DMS53 treated with DMSO at 0.1 percent for 48 hours (cell line): ENCODE results near the gene SLC22A25.
"Not testable (repeated sequence)": the region's sequence is repeated elsewhere in the genome, so short reads cannot be mapped to it uniquely, and the experiment has no call there.

Source experiments
- DNase-seq: peaks from one replicate; lab custom pipeline; 2025; ENCODE audit not compliant: unreplicated experiment; lab: John Stamatoyannopoulos, UW

The SLC22A25 gene

DNA sequence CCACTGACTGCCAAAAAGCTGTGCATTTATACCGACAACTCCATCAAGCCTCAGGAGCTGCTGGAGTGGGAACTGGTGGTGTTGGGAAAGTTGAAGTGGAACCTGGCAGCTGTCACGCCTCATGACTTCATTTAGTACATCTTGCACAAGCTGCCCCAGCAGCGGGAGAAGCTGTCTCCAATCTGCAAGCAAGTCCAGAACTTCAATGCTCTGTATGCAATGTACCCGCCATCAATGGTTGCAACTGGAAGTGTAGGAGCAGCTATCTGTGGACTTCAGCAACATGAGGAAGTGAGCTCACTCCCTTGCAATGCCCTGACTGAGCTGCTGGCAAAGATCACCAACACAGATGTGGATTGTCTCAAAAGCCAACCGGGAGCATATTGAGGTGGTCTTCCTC, at the start of gene SLC22A25:
Gene SLC22A25, minus strand, starts transcription at position 67 of the 400 bp plus-strand sequence. CDS start 13,947 bp downstream, outside the sequence.
- no peak for DNase-seq

GRCh38 chr11:63290285-63290684, 46.9 kb upstream of the SLC22A25 start:
- no peak for DNase-seq

- DNase-seq, result no peak
These were observed 46.3 kb upstream of the SLC22A25 start for GRCh38 chr11:63289658-63290057.

DNA sequence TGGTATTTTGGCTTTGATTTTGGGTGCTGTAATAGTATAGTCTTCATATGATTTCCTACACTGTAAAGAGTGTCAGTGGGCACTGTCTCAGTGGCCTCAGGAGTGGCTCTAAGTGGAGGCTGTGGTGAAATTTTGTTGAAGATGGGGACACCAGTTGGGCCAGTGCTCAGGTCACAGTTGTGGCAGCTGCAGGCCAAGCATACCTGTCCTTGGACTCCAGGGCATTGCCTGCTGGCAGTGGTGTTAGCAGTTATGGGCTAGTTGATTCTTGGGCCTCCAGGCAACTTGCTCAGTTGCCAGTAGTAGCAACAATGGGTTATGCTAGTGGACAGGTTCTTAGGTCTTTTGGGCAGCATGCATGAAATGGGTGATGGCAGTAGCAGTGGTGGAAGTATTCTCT, 39.2 kb upstream of the SLC22A25 start:
- DNase-seq, result no peak

DNA sequence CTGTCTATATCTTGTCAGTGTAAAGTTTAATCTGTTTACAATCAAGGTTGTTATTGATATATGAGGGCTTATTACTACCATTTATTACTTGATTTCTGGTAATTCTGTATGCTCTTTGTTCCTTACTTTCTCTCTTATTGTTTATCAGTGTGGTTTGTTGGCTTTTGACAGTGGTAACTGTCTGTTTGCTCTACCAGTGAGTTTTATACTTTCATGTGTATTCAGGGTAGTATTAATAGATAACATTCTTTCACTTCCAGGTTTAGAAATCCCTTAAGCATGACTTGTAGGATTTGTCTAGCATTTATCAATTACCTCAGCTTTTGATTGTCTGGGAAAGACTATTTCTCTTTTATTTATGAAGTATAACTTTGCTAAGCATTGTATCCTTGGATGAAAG, 37.5 kb upstream of the SLC22A25 start:
- DNase-seq, result no peak

DNA sequence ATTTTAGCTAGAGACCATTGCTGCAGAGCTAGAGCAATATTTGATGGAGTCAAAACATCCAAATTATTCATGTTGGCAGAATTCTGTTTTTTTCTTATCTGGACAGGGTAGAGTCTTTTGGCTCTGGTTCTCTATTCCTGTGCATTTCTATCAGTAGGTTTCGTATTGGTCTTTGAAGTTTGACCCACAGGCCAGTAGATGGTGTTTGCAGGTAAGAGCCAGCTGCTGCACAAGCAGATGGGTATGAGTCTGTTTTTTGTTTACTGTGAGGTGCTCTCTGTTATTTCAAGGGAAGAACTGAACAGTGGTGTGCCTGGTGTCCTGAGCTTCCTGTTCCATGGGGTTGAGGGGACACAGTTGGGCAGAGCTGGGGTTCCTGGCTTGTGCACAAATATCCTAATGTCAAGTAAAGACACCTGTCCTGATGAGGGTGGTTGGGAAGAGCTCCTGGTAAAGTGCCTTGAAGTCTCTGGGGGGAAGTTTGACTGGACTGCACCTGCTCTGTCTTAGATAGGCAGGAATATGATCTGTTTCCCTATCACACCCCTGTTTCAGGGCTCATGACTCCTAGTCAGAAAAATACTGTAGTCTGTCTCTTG, 34.0 kb upstream of the SLC22A25 start:
- no peak for DNase-seq

DNA sequence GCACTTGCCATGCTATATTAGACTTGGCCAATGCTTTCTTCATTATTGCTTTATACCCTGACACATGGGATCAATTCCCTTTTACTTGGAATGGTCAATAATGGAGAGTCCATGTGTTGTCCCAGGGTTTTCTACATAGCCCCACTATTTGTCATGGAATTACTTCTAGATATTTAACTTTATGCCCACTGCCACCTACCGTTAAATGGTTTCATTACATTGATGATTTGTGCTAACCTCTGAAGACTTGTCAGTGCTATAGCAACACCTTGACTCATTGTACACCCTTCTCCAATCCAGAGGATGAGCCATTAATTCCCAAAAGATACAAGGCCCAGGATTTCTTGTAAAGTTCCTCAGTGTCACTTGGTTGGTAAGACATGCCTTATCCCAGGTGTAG, 31.4 kb upstream of the SLC22A25 start:
- no peak for DNase-seq

GRCh38 chr11:63273685-63274084, 30.3 kb upstream of the SLC22A25 start:
- DNase-seq, result no peak

GRCh38 chr11:63262547-63262946, 19.1 kb upstream of the SLC22A25 start:
- DNase-seq, result no peak

DNA sequence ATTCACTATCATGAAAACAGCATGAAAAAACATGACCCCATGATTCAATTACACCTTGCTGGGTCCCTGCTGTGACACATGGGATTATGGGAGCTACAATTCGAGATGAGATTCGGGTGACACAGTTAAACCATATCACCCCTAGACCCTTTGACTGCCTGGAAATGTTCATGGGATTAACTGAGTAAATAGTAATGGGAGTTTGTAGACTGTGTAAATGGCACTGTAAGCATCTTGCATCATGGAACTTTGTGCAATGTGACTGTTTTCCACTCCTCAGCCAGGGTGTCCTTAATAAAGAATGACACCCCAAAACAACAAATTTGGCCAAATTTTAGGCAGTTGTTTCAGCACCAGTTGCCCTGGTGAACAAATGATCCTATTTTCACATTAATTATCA, 7.9 kb upstream of the SLC22A25 start:
- DNase-seq, result no peak

- DNase-seq, result no peak
These were observed 7.0 kb upstream of the SLC22A25 start for GRCh38 chr11:63250162-63251050.

DNA sequence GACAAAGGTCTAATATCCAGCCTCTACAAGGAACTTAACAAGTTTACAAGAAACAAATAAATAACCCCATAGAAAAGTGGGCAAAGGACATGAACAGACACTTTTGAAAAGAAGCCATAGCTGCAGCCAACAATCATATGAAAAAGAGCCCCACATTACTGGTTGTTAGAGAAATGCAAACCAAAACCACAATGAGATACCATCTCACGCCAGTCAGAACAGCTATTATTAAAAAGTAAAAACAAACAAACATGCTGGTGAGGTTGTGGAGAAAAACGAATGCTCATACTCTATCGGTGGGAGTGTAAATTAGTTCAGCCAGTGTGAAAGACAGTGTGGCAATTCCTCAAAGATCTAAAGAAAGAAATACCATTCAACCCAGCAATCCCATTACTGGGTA, 5.6 kb upstream of the SLC22A25 start:
- DNase-seq, result no peak

DNA sequence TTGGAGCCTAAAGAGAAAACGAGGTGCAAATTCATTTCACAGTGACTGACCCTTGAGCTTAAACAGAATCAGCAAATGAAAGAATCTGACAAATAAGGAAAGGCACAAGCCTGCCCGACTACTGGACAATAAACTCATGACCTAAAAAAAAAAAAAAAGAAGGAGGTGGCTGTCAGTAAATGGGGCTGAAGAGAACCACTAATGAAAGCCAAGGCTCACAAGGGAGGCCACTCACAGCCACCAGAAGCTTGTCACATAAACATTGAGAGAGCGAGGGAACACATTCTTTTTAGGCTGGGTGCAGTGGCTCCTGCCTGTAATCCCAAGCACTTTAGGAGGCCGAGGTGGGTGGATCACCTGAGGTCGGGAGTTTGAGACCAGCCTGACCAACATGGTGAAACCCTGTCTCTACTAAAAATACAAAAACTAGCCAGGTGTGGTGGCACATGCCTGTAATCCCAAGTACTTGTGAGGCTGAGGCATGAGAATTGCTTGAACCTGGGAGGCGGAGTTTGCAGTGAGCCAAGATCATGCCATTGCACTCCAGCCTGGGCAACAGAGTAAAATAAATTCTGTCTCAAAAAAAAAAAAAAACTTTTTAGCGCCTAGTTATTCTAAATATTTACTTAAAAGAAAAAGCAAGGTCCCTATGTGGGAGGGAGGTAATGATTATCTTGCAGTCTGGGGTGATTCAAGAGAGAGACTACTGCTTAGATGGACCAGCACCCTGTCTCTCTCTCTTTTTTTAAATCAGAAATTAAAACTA, 4.0 kb upstream of the SLC22A25 start:
- not testable (repeated sequence) for DNase-seq

GRCh38 chr11:63246045-63246444, 2.6 kb upstream of the SLC22A25 start:
- DNase-seq, result no peak

- no peak for DNase-seq
These were observed 1.5 kb upstream of the SLC22A25 start for GRCh38 chr11:63244862-63245261.

GRCh38 chr11:63242089-63242781, 1.2 kb downstream of the SLC22A25 start:
- DNase-seq, result no peak

- no peak for DNase-seq
These were observed 2.5 kb downstream of the SLC22A25 start for GRCh38 chr11:63240791-63241379.

GRCh38 chr11:63240098-63240497, 3.3 kb downstream of the SLC22A25 start:
- no peak for DNase-seq

DNA sequence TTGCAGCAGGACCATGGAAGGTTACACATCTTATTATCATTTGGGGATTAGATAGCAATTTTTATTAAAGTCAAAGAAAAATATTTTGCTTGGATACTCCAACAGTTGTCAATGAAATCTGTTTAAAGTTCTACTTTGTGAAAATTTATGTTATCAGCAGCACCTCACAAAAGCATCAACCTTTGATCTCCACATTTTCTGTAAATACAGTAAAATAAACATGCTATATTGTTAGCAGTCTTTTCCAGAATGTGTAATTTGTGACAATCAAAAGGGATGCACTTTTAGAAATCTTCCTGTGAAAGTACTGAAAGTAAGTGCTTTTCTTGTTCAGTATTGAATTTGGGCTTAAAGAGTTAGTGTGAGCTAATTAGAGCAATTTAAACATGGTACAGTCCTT, 4.1 kb downstream of the SLC22A25 start:
- DNase-seq, result no peak

- DNase-seq, result no peak
These were observed 6.0 kb downstream of the SLC22A25 start for GRCh38 chr11:63237413-63237812.
